OCI-LY3 (cell line): Measurements from ENCODE around the gene TP53I11.

ENCODE experiments used
- CTCF ChIP-seq: fragments of 200-600, 300-600 bp; sonication (generic); IDR thresholded peaks from 2 replicates; pipeline ENCODE4 v1.5.1; 2014; ENCODE audit warnings: antibody characterized with exemption, low read length, low read depth
- EZH2phosphoT487 ChIP-seq: fragments of 200-600 bp; shearing (Covaris generic); IDR thresholded peaks from 2 replicates; pipeline ENCODE4 v1.6.1; 2018; ENCODE audit warnings: antibody characterized with exemption, mixed run types, low read depth

DNA sequence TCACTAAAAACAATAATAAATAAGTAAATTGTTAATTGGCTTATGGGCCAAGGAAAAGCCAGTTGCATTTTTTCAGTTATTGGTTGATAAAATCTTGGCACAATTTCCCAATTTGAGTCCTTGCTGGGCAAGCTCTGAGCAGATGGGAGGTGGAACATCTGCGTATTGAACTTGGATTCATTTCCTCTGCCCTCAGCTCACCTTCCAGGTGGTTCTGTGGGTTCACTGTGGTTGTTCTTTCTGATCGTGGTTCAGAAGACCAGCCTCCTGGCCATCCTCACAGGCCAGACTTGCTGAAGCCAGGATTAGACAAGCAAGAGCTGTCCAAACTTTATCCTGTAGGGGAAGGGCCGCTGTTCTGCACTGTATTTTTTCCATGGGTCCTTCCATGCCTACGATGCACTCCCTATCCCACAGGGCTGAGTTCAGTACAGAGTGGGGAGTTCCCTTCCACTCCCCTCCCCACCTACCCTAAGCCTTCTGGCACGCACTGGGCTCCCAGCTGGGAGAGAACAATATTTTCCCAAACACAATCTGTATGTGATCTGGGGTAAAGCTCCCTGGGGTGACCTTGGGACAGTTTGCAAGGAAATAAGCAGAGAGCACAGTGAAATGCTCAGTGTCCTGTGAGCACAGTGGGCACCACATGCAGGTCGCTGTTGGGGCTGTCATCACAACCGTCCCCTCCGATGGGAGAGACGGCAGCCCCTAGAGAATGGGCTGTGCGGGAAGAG is 43.5 kb upstream of the TP53I11 start:
- no peak for TF ChIP-seq CTCF
- TF ChIP-seq EZH2phosphoT487, result no peak
